Colon (tissue), 2 donors: Measurements from ENCODE around the gene TSSC4.

Experiments
- FAIRE-seq: peaks from 2 replicates; lab custom pipeline; 2012; peaks lifted over from hg19 to GRCh38; lab: Jason Lieb, UNC
- donor health status: control.
- donor health status: control.

TSSC4 gene

DNA sequence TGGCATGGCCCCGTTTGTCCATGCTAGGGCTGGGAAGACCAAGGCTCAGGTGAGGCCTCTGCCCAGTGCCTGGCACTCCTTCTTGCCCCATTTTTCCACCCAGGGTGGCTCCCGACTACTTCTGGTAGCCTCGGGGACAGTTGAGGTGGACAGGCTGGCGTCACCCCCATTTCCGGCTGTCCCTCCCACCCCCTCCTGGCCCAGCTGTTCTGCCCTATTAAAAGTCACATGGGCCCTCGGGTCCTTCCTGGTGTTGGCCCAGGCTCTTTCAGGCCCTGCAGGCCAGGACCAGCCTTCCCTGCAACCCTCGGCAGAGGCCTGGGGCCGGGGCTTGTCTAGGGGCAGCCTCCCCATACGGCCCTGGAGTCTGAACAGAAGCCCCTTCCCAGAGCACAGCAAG lies 14.0 kb upstream of the TSSC4 start:
- no peak for FAIRE-seq

DNA sequence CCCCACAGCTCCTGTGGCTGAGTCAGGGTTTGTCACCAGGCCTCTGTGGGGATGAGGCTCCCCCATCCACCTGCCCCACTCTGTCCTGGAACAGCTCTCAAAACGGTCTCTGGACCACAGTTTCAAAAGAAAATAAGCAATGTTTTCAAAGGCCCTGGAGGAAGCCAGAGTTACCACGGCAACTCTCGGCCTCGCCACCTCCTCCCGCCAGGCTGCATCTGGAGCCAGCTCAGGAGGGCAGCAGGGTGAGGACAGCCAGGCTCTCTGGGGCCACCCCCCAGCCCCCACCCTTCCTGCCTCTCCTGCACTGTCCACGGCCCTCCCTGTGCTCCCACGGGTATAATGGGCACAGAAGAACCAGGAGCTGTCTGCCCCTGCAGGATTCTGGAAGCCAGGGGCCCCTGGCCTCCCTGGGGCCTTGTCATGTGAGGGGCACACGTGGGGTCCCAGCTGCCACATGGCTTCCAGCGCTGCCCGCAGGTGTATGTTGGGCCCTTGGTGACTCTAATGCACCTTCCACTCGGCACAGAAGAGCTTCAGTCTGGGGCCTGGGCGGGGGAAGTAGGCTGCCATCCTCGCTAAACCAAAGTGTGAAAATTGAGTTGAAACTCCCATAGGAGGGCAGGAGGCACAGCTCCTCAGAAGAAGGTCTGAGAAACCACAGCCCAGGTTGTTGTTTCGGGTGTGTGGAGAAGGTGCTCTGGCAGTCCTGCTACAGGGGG lies 13.1 kb upstream of the TSSC4 start:
- no peak for FAIRE-seq

DNA sequence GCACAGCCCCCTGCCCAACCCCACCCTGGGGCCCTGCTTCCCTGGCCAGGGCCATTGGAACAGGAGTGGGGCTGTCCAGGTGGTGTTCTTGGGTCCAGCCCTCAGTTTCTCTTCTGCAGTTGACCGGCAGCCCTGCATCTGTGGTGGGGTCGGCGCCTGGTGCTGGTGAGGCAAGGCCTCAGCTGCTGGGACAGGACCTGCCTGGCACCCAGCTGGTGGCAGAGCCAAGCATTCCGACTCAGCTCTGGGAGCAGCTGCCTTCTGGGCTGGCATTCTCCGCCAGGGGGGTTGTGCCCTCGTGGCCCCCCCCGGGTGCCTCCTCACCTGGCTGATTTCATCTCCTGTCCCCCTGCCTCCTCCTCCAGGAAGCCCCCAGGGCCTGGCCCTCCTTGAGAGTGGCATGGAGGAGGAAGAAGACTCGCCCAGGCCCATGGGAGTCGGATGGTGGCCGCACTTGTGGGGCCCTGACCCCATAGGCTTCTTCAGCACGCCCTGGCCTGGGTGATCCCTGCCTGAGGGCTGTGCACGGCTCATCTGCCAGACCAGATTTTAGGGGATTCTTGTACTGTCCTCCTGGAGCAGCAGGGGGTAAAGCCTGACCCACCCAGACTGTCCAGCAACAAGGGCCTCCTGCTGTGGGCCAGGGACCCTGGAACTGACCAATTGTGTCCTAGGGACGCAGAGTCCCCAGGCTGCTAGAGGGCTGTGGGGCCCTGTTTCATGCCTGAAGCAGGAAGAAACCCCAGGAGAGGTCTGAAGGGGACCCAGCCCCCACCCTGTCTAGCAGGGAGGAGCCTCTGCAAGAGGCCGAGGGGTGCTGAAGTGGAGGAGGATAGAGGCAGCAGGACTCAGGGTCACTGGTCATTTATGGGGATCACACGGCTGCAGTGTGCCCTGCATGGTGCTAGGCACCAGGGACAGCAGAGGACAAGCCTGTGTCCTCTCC lies 11.8 kb upstream of the TSSC4 start:
- FAIRE-seq: no peak

DNA sequence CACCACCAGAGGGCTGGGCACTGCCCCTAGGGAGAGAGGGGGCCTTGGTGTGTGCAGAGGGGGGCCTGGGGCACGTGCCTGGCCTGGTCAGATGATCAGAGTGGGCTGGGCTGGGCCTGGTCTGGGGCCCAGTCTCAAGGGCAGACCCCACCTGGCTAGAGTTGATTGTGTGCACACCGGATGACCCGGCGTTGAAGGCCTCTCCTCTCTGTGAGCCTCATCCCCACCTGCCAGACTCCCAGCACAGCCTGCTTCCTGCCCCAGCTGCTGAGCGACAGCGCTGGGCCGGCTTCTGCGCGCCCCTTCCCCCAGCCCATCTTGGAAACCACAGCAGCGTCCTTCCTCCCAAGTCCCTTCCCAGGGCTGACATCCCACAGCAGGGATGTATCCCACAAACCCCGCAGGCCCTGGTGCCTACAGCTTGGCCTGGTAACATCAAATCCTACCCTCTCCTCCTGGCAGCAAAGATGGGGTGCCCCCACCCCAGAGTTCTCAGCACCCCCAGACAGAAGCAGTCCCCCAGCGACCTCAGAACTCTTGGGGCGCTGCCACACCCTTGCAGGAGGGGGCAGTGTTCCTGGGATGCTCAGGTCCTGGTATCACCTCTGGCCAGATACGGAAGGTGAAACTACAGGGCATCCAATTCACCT lies 11.0 kb upstream of the TSSC4 start:
- no peak for FAIRE-seq

DNA sequence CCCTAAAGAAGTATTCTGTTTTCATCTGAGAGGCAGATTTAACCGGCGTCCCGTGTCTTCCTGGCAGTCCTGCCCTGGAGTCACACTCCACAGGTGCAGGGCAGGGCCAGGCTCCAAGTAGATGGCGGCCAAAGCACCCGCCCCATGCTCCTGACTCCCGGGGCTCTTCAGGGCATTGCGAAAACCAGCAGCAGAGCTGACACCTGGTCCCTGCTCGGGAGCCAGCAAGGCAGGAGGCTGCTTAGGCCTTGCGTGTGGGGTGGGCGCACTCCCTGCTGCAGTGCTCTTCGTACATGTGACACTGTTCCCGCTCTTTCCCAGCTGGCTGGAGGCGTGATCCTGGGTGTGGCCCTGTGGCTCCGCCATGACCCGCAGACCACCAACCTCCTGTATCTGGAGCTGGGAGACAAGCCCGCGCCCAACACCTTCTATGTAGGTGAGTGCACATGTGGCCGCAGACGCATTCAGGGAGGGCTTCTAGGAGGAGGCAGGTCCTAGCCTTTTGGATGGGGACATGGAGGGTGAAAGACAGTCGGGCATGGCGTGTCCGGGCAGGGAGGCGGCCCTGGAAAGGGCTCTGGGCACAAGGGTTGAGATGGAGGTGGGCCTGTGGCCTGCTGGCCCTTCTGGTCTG lies 10.3 kb upstream of the TSSC4 start:
- no peak for FAIRE-seq

DNA sequence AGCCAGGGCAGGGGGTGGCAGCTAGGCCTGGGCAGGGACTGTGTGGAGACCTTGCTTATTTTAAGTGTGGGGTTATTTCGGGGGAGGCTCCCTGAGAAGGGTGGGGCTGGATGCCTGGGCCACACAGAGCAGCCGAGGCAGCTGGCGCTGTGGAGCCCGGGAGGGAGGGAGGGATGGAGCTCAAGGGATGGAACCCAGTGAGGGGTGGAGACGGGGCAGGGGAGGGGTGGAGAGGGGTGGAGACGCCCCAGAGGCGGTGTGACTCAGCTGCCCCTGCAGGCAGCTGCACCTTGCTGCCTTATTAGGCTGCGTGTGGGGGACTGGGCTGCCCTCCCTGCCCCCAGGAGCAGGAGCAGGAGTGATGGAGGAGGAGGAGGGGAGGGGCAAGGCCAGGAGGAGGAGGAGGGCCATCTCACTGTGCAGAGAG lies 9.8 kb upstream of the TSSC4 start:
- no peak for FAIRE-seq

DNA sequence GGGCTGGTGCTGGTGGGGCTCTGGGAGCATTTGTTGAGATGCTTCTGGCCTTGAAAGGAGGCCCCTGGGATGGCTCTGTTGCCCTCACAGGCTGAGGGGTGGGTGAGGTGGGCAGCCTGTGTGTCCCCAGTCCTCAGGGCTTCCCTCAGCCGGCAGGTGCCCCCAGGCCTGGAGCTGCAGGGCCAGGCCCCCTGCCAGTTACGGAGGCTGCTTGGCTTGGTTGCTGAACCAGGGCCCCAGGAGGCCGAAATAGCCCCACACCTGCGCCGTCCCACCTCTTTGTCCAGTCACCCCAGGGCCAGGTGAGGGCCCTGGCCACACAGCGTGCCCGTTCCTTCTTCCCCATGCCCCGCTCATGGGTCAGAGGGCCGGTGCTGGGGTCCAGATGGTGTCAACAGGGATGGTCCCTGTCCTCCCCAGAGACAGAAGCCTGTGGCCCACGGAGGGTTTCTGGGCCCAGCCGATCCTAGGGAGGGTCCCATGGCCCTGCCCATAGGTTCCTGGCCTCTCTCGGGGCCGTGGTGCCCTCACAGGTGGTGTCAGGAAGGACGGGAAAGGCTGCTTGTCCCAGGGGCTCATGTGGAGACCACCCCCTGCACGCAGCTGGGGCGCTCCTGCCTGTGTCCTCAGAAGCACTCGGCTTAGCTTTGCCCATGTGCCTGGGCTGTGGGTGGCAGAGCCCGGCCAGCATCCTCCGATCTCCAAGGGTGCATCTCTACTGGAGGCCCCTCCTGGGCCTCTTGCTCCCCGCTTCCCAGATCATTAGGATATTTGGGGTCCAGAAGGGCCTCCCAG lies 9.2 kb upstream of the TSSC4 start:
- no peak for FAIRE-seq

DNA sequence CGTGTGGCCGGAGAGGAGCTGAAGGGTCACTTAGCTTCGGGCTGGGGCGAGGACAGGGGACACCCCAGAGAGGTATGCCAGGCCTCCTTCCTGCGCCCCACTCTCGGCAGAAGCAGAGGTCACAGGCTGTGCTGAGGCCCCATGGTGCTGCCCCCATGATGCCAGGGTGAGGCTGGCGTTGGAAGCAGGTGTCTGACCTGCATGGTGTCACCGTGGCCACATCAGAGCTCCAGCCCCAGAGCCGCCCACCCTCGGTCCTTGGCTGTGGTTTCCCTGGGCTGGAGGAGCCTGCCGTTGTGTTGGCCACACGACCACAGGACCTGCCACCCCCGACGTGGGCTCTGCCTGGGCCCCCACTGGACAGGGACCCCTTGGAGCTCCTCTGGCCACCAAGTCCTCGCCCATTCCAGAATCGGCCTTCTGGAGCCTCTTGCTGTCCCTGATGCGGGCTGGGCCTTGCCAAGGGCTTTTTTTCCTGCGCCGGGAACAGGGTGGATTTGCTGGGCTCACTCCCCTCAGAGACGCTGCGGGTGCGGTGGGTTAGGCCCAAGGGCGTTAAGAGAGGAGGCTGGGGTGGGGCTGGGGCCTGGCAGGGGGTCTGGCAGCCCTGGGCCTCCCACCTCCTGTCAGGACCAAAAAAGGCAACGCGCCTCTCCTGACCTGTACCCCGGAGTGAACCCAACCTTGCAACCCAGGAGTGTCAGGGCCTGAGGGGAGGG lies 8.2 kb upstream of the TSSC4 start:
- no peak for FAIRE-seq

DNA sequence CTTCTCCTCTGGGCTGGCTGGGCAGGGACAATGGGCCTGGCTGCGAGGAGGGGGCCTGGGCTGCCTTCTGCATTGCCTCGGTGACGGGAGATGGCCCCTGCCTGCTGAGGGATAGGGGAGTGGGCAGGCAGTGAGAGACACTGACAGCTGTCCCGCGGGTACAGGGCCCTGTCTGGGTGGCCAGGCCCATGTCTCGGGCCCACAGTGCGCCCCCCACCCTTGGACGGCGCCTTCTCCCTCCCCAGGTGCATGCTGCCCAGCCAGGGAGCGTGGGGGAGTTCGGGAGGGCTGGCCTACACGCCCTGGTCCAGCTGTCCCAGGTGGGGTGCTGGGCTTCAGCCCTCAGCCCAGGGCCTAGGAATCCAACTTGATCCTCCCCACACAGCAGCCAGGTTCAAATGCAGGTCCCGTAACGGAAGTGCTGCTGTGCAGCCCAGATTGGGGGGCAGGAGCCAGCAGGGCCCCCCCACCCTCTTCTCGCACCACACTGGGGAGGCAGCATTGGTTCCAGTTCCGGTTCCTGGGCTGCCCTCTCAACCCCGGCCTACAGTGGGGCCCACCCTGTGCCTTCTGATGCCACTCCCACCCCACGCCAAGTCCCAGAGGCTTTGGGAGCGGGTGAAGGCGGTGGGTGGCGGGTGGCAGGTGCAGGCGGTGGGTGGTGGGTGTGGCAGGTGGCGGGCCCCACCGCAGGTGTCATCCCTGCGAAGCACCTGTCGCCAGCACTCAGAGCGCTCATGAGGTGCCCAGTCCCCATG lies 7.3 kb upstream of the TSSC4 start:
- FAIRE-seq: no peak

DNA sequence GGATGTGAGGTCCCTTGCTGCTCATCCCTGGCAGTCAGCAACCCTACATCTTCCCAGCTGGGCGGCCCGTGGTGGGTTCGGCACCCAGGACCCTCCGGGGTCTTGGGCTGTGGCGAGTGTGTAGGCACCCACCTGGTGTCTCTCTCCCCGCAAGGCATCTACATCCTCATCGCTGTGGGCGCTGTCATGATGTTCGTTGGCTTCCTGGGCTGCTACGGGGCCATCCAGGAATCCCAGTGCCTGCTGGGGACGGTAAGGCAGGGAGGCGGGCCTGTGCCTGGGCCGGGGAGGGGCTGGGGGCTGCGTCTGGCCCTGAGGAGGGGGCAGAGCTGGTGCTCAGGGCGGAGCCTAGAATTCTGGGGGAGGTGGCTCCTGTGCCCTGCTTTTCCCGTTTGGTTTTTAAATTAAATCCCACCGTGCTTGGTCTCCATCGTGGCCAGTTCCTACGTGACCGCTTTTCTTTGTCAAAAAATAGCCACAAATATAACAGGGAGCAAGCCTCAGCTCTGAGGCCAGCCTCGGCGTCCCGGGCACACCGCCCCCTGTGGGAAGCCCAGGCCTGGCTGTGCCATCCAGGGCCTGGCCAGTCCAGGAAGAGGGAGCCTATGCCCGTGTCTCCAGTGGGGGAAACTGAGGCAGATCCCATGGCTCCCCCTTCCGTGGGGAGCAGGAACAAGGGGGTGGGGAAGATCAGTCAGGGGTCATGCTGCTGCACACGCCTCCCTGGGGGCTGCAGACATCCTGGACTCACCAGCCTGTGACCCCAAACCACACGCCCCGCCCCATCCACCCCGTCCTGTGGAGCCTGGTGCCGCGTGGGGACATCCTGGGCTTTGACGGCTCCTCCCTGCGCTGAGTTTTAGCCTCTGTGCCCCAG lies 6.4 kb upstream of the TSSC4 start:
- no peak for FAIRE-seq

DNA sequence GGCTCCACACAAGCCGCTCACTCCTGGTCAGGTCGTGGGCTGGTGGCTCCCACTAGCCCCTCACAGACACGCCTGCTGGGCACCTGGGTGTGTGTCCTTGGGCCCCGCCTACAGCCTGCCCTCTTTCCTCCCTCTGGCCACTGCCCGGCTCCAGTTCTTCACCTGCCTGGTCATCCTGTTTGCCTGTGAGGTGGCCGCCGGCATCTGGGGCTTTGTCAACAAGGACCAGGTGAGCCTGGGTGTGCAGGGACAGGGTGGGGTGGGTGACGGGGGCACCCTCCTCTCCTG lies 5.8 kb upstream of the TSSC4 start:
- FAIRE-seq: no peak

DNA sequence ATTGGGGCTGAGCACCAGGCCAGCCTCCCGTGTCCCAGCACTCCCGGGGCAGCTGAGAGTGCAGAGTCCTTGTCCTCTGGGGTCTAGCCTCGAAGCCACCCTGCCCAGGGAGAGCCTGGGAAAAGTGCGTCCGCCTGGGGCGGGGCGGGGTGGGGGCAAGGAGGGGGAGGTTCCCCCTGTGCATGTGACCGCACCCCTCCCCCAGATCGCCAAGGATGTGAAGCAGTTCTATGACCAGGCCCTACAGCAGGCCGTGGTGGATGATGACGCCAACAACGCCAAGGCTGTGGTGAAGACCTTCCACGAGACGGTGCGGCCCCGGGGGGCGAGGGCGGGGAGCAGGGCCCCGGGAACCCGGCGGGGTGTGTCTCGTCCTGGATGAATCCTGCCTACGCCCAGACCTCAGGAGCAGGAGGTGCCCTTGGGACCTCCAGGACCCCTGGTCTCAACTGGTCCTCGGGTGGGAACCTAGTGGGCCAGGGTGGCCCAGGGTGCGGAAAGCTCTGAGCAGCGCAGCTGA lies 5.3 kb upstream of the TSSC4 start:
- no peak for FAIRE-seq

DNA sequence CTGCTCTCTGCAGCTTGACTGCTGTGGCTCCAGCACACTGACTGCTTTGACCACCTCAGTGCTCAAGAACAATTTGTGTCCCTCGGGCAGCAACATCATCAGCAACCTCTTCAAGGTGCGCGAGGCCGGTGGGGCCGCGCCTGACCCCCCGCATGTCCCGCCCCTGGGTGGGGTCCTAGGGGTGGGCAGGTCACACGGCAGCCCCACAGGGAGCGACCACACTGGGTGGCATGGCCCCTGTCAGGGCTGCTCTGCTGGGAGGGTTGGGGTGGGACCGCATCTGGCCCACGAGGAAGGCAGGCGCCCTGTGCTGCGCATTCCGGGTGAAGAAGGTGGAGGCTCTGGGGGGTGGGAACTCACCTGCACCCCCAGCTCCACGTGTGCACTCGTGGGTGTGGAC lies 4.7 kb upstream of the TSSC4 start:
- FAIRE-seq: no peak

DNA sequence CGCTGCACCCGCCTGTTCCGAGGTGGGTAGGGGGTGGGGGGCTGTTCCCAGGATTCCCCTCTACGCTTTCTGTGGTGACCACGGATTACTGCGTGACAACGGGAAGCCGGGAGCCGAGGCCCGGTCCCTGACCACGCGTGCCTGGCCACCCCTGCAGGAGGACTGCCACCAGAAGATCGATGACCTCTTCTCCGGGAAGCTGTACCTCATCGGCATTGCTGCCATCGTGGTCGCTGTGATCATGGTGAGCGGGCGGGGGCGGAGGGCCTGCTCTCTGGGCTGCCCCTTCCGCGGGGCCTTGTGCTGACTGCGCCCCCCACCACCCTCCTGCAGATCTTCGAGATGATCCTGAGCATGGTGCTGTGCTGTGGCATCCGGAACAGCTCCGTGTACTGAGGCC lies 4.1 kb upstream of the TSSC4 start:
- no peak for FAIRE-seq

DNA sequence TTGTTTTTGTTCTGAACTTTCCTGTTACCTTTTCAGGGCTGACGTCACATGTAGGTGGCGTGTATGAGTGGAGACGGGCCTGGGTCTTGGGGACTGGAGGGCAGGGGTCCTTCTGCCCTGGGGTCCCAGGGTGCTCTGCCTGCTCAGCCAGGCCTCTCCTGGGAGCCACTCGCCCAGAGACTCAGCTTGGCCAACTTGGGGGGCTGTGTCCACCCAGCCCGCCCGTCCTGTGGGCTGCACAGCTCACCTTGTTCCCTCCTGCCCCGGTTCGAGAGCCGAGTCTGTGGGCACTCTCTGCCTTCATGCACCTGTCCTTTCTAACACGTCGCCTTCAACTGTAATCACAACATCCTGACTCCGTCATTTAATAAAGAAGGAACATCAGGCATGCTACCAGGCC lies 3.5 kb upstream of the TSSC4 start:
- FAIRE-seq: no peak

DNA sequence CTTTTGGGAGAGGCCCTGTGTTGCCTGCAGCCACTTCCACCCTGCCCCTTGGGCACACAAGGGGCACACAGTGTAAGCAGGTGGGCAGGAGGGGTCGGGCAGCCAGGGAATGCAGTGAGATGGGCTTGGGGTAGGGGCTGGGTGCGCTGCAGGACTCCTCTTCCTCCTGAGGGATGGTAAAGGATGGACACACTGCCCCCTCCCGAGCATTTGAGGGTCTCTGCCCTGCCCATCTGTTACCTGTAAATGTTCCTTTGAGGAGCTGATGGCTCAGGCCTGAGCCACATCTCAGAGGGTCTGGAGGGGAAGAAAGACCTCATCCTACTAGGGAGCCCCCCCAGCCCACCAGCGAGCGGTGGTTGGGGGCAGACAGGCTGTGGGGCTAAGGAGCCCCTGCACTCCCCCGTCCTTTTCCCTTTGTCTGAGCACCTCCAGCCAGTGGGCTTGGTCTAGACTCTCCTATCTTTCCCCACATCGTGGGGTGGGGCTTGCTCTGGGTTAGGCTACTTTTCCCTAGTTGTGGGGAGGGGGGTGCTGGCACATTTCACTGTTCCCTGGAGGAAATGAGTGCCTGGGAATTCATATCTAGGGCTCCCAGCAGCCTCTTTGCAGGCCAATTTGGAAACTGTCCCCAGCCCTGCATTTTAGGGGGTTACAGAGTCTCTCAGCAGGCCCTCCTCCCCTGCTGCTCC lies 1.7 kb upstream of the TSSC4 start:
- FAIRE-seq: no peak

DNA sequence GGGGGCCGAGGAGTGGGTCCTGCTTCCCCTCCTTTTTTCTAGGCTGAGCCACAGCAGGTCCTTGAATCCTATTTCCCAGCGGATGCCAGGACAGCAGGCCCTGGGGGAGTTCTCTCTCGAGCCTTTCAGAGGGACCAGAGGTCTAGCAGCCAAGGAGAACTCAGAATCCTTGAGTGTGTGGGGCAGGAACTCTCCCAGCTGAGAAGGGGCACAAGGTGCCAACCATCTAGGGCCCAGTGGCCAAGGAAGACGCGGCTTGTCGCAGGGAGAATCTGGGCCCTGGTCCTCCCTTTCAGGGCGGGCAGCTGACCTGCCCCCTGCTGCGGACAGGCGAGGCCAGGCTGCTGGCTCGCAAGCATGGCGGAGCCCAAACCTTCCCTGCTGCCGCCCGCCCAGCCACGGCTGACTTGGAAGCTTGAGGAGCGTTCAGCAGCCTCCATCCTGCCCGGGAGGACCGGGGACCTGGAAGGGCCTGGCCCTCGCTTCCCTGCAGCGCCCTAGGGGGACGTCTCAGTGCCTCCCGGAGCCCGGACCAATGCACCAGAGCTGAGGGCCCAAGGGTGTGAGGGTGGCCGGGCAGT lies 972 bp upstream of the TSSC4 start:
- FAIRE-seq: no peak

DNA sequence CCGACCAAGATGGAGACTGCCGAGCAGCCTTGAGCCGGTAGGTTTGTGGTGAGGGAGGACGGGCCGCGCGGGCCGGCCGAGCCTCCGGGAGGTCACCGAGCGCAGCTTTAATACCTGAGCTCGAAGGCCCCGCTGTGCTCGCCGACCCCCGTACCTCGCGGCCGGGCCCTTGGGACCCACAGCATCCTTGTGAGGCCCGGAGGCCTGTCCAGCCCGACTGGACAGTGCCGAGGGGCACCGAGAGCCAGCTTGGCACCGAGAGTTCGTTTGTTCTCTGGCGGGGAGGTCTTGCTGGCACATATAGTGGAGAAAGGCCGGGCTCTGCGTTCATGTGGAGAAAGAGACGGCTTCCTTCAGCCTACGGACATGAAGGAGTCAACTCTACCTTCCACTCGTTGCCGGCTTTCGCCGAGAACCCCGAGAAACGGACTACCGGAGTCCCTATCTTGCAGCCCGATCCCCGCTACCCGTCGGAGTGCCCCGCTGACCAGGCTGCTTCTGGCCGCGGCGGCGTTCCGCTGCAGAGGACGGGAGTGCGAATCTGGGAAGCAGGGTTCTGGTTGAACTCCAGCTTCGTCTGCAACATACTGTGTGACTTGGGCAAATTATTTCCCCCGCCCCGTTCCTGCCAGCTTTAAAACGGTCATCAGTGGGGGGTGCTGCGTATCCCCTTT lies 349 bp downstream of the TSSC4 start:
- FAIRE-seq: no peak
